SKM-1 (cell line): ENCODE measurements around the gene FAM9C.
A peak's percentile ranks its signal among the peaks of the same experiment; 100 is the strongest.
"Not testable (repeated sequence)": the region's sequence is repeated elsewhere in the genome, so short reads cannot be mapped to it uniquely, and the experiment has no call there.

Source experiments
- DNase-seq: peaks from one replicate; lab custom pipeline; 2025; ENCODE audit not compliant: unreplicated experiment; lab: John Stamatoyannopoulos, UW

FAM9C gene

GRCh38 chrX:13076176-13076961 lies 31.9 kb upstream of the FAM9C start:
- DNase-seq = no peak

GRCh38 chrX:13074297-13075262 lies 30.2 kb upstream of the FAM9C start:
- no peak for DNase-seq

- no peak for DNase-seq
Measured at GRCh38 chrX:13069771-13070416, 25.5 kb upstream of the FAM9C start.

GRCh38 chrX:13068651-13069050 lies 24.2 kb upstream of the FAM9C start:
- no peak for DNase-seq

GRCh38 chrX:13067773-13068172 lies 23.4 kb upstream of the FAM9C start:
- DNase-seq = no peak

GRCh38 chrX:13066391-13066790 lies 22.0 kb upstream of the FAM9C start:
- DNase-seq = no peak

GRCh38 chrX:13064599-13065143 lies 20.3 kb upstream of the FAM9C start:
- DNase-seq = no peak

- DNase-seq = not testable (repeated sequence)
Measured at GRCh38 chrX:13063124-13063523, 18.7 kb upstream of the FAM9C start.

- DNase-seq = not testable (repeated sequence)
Measured at GRCh38 chrX:13062331-13062730, 17.9 kb upstream of the FAM9C start.

- DNase-seq = not testable (repeated sequence)
Measured at GRCh38 chrX:13061215-13061708, 16.8 kb upstream of the FAM9C start.

- DNase-seq = no peak
Measured at GRCh38 chrX:13059637-13060499, 15.4 kb upstream of the FAM9C start.

GRCh38 chrX:13055486-13055885 lies 11.1 kb upstream of the FAM9C start:
- no peak for DNase-seq

- no peak for DNase-seq
Measured at GRCh38 chrX:13053171-13053570, 8.8 kb upstream of the FAM9C start.

- DNase-seq = no peak
Measured at GRCh38 chrX:13051529-13052172, 7.2 kb upstream of the FAM9C start.

GRCh38 chrX:13051167-13051528 lies 6.7 kb upstream of the FAM9C start:
- no peak for DNase-seq

GRCh38 chrX:13050151-13050550 lies 5.7 kb upstream of the FAM9C start:
- no peak for DNase-seq

GRCh38 chrX:13048280-13048679 lies 3.9 kb upstream of the FAM9C start:
- DNase-seq = no peak

- no peak for DNase-seq
Measured at GRCh38 chrX:13047759-13048158, 3.3 kb upstream of the FAM9C start.

- DNase-seq = peak; percentile 0
Measured at GRCh38 chrX:13046141-13046855, 1.9 kb upstream of the FAM9C start.
